Lower leg skin (tissue), 3 donors: ENCODE measurements around the gene IL2RG.

Source experiments
- CTCF ChIP-seq, 3 donors: fragments of 450-650 bp; IDR thresholded peaks; one replicate each; pipeline ENCODE4 v1.5.1; 2016; ENCODE audit warnings: antibody characterized with exemption in 3 of 3, mild to moderate bottlenecking in 3 of 3, moderate library complexity in 2 of 3
- POLR2A ChIP-seq, 2 donors: fragments of 450-650 bp; IDR thresholded peaks; one replicate each; pipeline ENCODE4 v1.6.1; 2016 to 2017; ENCODE audit warnings: antibody characterized with exemption in 2 of 2, mild to moderate bottlenecking in 1 of 2, moderate library complexity in 1 of 2

GRCh38 chrX:71160475-71160874 is 49.1 kb upstream of the IL2RG start:
- TF ChIP-seq CTCF (IDR thresholded peaks at IDR 0.05) (no peak), POLR2A (IDR thresholded peaks at IDR 0.05) (no peak)
